K562 (cell line): ENCODE data around the gene DAPP1. TPM values are rescaled to one million over a fixed set of nuclear protein-coding genes. Genes with fewer than 3 reads are reported as not detected.

Source experiments
- ATAC-seq: fragments of 200-7000 bp; cut with Tn5 transposase; 3 replicates; pipeline ENCODE4 v1.9.1; 2020; ENCODE audit warnings: moderate library complexity
- BruUV-seq: library from RNA; stranded (reverse); fragments of 400-500 nt; replicated peaks from 2 replicates; lab custom pipeline; 2021; lab: Mats Ljungman, UMichigan
- CTCF ChIA-PET: fragments of 300-600 bp; formaldehyde crosslinking; extraction: SDS; loops from one replicate; lab custom pipeline; 2021; ENCODE audit warnings: low intra/inter-chr PET ratio; lab: Yijun Ruan, JAX
- POLR2A ChIA-PET: fragments of 300-600, 350-650 bp; sonication (Branson Sonifier 250); formaldehyde crosslinking; extraction: SDS; loops from one replicate; lab custom pipeline; 2021; ENCODE audit warnings: antibody characterized with exemption, inconsistent platforms; lab: Yijun Ruan, JAX
- DNase-seq, 4 experiments: peaks; one replicate each; pipeline versions ENCODE4 v3.0.0 to v3.0.0-alpha.2; 2011 to 2018; ENCODE audit warnings: low spot score in 3 of 4, mixed read lengths in 3 of 4; ENCODE audit errors: extremely low read depth in 1 of 4
- FAIRE-seq: peaks from 2 replicates; lab custom pipeline; 2011; peaks lifted over from hg19 to GRCh38; lab: Jason Lieb, UNC
- H2AFZ ChIP-seq: 2 replicates; pipeline ENCODE4 v1.6.0; 2011; ENCODE audit warnings: low read depth, low read length, control low read depth, inconsistent platforms
- H3K27ac ChIP-seq: fragments of 200-600 bp; 3 replicates; pipeline ENCODE4 v1.8.0; 2011; ENCODE audit warnings: low read depth, mild to moderate bottlenecking, control low read depth, inconsistent platforms, low read length, moderate library complexity, mixed read lengths; ENCODE audit errors: extremely low read depth
- H3K27me3 ChIP-seq, 2 experiments: fragments of 300-600 bp in 1 of 2; 2 replicates in 1 of 2; 3 replicates in 1 of 2; pipeline versions ENCODE4 v1.6.0 to v1.8.0; 2011; ENCODE audit warnings: inconsistent platforms in 2 of 2, low read length in 2 of 2, mild to moderate bottlenecking in 1 of 2, mixed read lengths in 1 of 2, moderate library complexity in 1 of 2; ENCODE audit not compliant: control insufficient read depth in 2 of 2, insufficient read depth in 2 of 2
- H3K36me3 ChIP-seq: fragments of 300-600 bp; 3 replicates; pipeline ENCODE4 v1.8.0; 2011; ENCODE audit warnings: mild to moderate bottlenecking, low read length, inconsistent platforms; ENCODE audit not compliant: control insufficient read depth, insufficient read depth
- H3K4me1 ChIP-seq, 2 experiments: fragments of 200-600 bp in 1 of 2; replicated peaks in 1 of 2; 2 replicates in 1 of 2; 3 replicates in 1 of 2; pipeline versions ENCODE4 v1.5.1 to v1.8.0; 2011; ENCODE audit warnings: inconsistent platforms in 2 of 2, low read length in 2 of 2, mild to moderate bottlenecking in 1 of 2, mixed read lengths in 1 of 2, moderate library complexity in 1 of 2; ENCODE audit not compliant: control insufficient read depth in 2 of 2, insufficient read depth in 2 of 2
- H3K4me2 ChIP-seq: 2 replicates; pipeline ENCODE4 v1.6.1; 2011; ENCODE audit warnings: low read length, control low read depth, inconsistent platforms, mixed read lengths; ENCODE audit not compliant: insufficient read depth
- H3K4me3 ChIP-seq: fragments of 200-600 bp; sonication (generic), shearing (Covaris generic); 2 replicates; pipeline ENCODE4 v1.5.1; 2016; ENCODE audit warnings: control low read depth, inconsistent platforms
- H3K79me2 ChIP-seq: fragments of 200-600 bp; 3 replicates; pipeline ENCODE4 v1.8.0; 2011; ENCODE audit warnings: low read length, inconsistent platforms; ENCODE audit not compliant: control insufficient read depth, insufficient read depth
- H3K9ac ChIP-seq, 2 experiments: 2 replicates each; pipeline versions ENCODE4 v1.6.0 to v1.6.1; 2011; ENCODE audit warnings: low read depth in 2 of 2, low read length in 2 of 2, control low read depth in 1 of 2, inconsistent platforms in 1 of 2, mild to moderate bottlenecking in 1 of 2, mixed read lengths in 1 of 2; ENCODE audit not compliant: insufficient read depth in 1 of 2
- H3K9me1 ChIP-seq: one replicate; pipeline ENCODE4 v1.6.0; 2011; ENCODE audit warnings: inconsistent platforms, mild to moderate bottlenecking, low read length, moderate library complexity; ENCODE audit not compliant: control insufficient read depth, insufficient read depth
- H3K9me3 ChIP-seq: replicated peaks from 2 replicates; pipeline ENCODE4 v1.5.1; 2011; ENCODE audit warnings: low read depth, low read length, inconsistent platforms; ENCODE audit not compliant: control insufficient read depth, insufficient read depth
- H4K20me1 ChIP-seq: replicated peaks from 2 replicates; pipeline ENCODE4 v1.6.1; 2011; ENCODE audit warnings: low read length, inconsistent platforms, mixed read lengths; ENCODE audit not compliant: control insufficient read depth, insufficient read depth
- ARHGAP35 ChIP-seq: fragments of 450-650 bp; IDR thresholded peaks from 2 replicates; pipeline ENCODE4 v1.6.1; 2018; ENCODE audit not compliant: partially characterized antibody
- CHD2 ChIP-seq: IDR thresholded peaks from 2 replicates; pipeline ENCODE4 v1.6.1; 2011; ENCODE audit warnings: low read depth, low read length
- DMBX1 ChIP-seq: fragments of 250-450 bp; sonication (Bioruptor Pico); IDR thresholded peaks from 2 replicates; pipeline ENCODE4 v1.8.0; 2022; ENCODE audit warnings: inconsistent platforms, mild to moderate bottlenecking, moderate library complexity, borderline replicate concordance
- MCM2 ChIP-seq: fragments of 450-650 bp; IDR thresholded peaks from 2 replicates; pipeline ENCODE4 v1.6.1; 2017; ENCODE audit warnings: low read depth, mild to moderate bottlenecking
- NCOA1 ChIP-seq: fragments of 450-650 bp; IDR thresholded peaks from 2 replicates; pipeline ENCODE4 v1.6.1; 2016; ENCODE audit warnings: low read depth
- NR4A1 ChIP-seq, 2 experiments: fragments of 250-450 bp in 1 of 2; fragments of 450-650 bp in 1 of 2; sonication (Bioruptor Pico) in 1 of 2; IDR thresholded peaks; 2 replicates each; pipeline versions ENCODE4 v1.4.0 to v1.6.1; 2016 to 2020; ENCODE audit warnings: mild to moderate bottlenecking in 2 of 2, missing compliant biosample characterization in 1 of 2, missing genetic modification characterization in 1 of 2, moderate library complexity in 1 of 2
- POLR2AphosphoS5 ChIP-seq: IDR thresholded peaks from 2 replicates; pipeline ENCODE4 v1.6.1; 2011; ENCODE audit warnings: mild to moderate bottlenecking, low read depth, low read length, moderate library complexity; ENCODE audit not compliant: control insufficient read depth, insufficient read depth
- RBBP5 ChIP-seq: fragments of 200-600 bp; sonication (generic); IDR thresholded peaks from 2 replicates; pipeline ENCODE4 v1.6.1; 2012; ENCODE audit warnings: borderline replicate concordance, mild to moderate bottlenecking, low read length, control low read depth, inconsistent platforms; ENCODE audit not compliant: insufficient read depth, poor library complexity, severe bottlenecking
- SMAD2 ChIP-seq: fragments of 150-350 bp; IDR thresholded peaks from 2 replicates; pipeline ENCODE4 v1.6.1; 2014; ENCODE audit warnings: low read depth, mild to moderate bottlenecking, low read length
- SREBF1 ChIP-seq: fragments of 150-350 bp; IDR thresholded peaks from 2 replicates; pipeline ENCODE4 v1.6.1; 2014; ENCODE audit warnings: antibody characterized with exemption, low read depth, low read length, borderline replicate concordance
- TCF7 ChIP-seq: sonication (generic); IDR thresholded peaks from 2 replicates; pipeline ENCODE4 v1.6.1; 2016; ENCODE audit warnings: antibody characterized with exemption, borderline replicate concordance
- whole genome bisulfite sequencing: fragments of 100-300 bp; shearing (Covaris generic); methylation state at CpG from one replicate; pipeline ENCODE4 v1.1.6; 2016; ENCODE audit warnings: low coverage, mixed read lengths; ENCODE audit not compliant: insufficient coverage; ENCODE audit errors: missing lambda C conversion rate; 5-methylcytosine and 5-hydroxymethylcytosine counted together
- in situ Hi-C: fragments of 300-500 bp; cut with MboI; formaldehyde crosslinking; loops from 4 replicates; pipeline ENCODE4 v1.15.0; 2018; ENCODE audit warnings: inconsistent platforms, mixed read lengths
- intact Hi-C: fragments of 100-400 bp; cut with micrococcal nuclease; formaldehyde crosslinking; loops from 2 replicates; pipeline ENCODE4 v1.14.2; 2022
- polyA plus RNA-seq, 8 experiments: library from polyadenylated mRNA; depleted of rRNA in 4 of 8; stranded (reverse) in 5 of 8; unstranded in 3 of 8; fragments of >200 nt; fragmentation: Nextera tagmentation in 2 of 8; fragmentation: Illumina TruSeq in 1 of 8; extraction: Ambion mirVana in 2 of 8; extraction: Trizol in 1 of 8; gene quantifications; 2 replicates each; pipeline versions ENCODE4 v1.2.1 to v1.2.3, GENCODE V29; 2011 to 2014; ENCODE audit warnings: inconsistent platforms in 1 of 8, missing spikeins in 1 of 8
- total RNA-seq, 7 experiments: library from RNA; depleted of rRNA in 6 of 7; stranded (reverse); fragments of >200 nt in 6 of 7; fragmentation: Illumina TruSeq in 2 of 7; extraction: Trizol in 2 of 7; gene quantifications; 2 replicates each; pipeline versions ENCODE4 v1.2.1 to v1.2.3, GENCODE V29; 2011 to 2021; ENCODE audit warnings: low replicate concordance in 1 of 7
- TF ChIP-seq, protein P1 (sequence below): fragments of 200-800 bp; sonication (Bioruptor generic); IDR thresholded peaks from 2 replicates; pipeline ENCODE4 v1.6.1; 2016; ENCODE audit warnings: missing genetic modification characterization, missing compliant biosample characterization
- TF ChIP-seq, protein P2 (sequence below): fragments of 450-650 bp; formaldehyde crosslinking; IDR thresholded peaks from 2 replicates; pipeline ENCODE4 v1.4.0; 2022; ENCODE audit warnings: missing genetic modification characterization
- TF ChIP-seq, protein P3 (sequence below): sonication (generic); formaldehyde crosslinking; IDR thresholded peaks from 2 replicates; pipeline ENCODE4 v1.8.0; 2023; ENCODE audit warnings: mild to moderate bottlenecking, missing genetic modification reagents

DAPP1 gene
- total and polyA plus RNA-seq, 9 of the 15 experiments (the other 6 are each of a cell fraction or from before 2014, with no cell fraction given): 1.9 to 7.2 (median 3.6) TPM

DNA sequence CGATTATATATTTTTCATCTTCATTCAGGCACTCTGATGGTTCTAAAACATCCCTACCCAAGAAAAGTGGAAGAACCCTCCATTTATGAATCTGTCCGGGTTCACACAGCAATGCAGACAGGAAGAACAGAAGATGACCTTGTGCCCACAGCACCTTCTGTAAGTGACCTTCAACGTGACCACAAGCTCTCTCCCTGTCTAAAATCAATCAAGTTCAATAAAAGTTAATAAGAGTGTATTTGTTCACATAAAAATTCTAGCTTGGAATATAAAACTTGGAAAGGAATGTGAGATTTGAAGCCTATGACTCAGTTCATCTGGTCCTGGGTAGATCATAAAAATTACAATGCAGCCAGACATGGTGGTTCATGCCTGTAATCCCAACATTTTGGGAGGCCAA, 36.6 kb downstream of the DAPP1 start:
- H3K4me3 ChIP-seq: no peak overlapping the region
- H4K20me1 ChIP-seq: no peaks in the 10 kb centered on the region
- no peaks in the 10 kb centered on the region for H3K9me1 ChIP-seq
- ATAC-seq (no peak), DNase-seq (no peak), FAIRE-seq (no peak)
- H3K4me1 ChIP-seq: peaks cover 0 to 12% of the 10 kb centered on the region in 2 experiments; a peak in 2 of 5 replicates
- H3K27ac ChIP-seq: no peak overlapping the region
- TF ChIP-seq SREBF1: no peak
- no peak for TF ChIP-seq TCF7
- TF ChIP-seq NCOA1: no peak
- TF ChIP-seq CHD2: no peak
- TF ChIP-seq NR4A1 (CRISPR knock-in tag; IDR thresholded peaks at IDR 0.05): no peak
- TF ChIP-seq NR4A1 (tag; IDR thresholded peaks at IDR 0.05): no peak
- TF ChIP-seq, protein P1, sequence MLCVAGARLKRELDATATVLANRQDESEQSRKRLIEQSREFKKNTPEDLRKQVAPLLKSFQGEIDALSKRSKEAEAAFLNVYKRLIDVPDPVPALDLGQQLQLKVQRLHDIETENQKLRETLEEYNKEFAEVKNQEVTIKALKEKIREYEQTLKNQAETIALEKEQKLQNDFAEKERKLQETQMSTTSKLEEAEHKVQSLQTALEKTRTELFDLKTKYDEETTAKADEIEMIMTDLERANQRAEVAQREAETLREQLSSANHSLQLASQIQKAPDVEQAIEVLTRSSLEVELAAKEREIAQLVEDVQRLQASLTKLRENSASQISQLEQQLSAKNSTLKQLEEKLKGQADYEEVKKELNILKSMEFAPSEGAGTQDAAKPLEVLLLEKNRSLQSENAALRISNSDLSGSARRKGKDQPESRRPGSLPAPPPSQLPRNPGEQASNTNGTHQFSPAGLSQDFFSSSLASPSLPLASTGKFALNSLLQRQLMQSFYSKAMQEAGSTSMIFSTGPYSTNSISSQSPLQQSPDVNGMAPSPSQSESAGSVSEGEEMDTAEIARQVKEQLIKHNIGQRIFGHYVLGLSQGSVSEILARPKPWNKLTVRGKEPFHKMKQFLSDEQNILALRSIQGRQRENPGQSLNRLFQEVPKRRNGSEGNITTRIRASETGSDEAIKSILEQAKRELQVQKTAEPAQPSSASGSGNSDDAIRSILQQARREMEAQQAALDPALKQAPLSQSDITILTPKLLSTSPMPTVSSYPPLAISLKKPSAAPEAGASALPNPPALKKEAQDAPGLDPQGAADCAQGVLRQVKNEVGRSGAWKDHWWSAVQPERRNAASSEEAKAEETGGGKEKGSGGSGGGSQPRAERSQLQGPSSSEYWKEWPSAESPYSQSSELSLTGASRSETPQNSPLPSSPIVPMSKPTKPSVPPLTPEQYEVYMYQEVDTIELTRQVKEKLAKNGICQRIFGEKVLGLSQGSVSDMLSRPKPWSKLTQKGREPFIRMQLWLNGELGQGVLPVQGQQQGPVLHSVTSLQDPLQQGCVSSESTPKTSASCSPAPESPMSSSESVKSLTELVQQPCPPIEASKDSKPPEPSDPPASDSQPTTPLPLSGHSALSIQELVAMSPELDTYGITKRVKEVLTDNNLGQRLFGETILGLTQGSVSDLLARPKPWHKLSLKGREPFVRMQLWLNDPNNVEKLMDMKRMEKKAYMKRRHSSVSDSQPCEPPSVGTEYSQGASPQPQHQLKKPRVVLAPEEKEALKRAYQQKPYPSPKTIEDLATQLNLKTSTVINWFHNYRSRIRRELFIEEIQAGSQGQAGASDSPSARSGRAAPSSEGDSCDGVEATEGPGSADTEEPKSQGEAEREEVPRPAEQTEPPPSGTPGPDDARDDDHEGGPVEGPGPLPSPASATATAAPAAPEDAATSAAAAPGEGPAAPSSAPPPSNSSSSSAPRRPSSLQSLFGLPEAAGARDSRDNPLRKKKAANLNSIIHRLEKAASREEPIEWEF (CRISPR knock-in tag): no peak
- TF ChIP-seq SMAD2: no peak
- no peak for TF ChIP-seq ARHGAP35
- no peak for TF ChIP-seq DMBX1
- no peak for TF ChIP-seq RBBP5
- no peak for TF ChIP-seq MCM2
- TF ChIP-seq, protein P2, sequence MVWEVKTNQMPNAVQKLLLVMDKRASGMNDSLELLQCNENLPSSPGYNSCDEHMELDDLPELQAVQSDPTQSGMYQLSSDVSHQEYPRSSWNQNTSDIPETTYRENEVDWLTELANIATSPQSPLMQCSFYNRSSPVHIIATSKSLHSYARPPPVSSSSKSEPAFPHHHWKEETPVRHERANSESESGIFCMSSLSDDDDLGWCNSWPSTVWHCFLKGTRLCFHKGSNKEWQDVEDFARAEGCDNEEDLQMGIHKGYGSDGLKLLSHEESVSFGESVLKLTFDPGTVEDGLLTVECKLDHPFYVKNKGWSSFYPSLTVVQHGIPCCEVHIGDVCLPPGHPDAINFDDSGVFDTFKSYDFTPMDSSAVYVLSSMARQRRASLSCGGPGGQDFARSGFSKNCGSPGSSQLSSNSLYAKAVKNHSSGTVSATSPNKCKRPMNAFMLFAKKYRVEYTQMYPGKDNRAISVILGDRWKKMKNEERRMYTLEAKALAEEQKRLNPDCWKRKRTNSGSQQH (CRISPR knock-in tag): no peak
- TF ChIP-seq, protein P3, sequence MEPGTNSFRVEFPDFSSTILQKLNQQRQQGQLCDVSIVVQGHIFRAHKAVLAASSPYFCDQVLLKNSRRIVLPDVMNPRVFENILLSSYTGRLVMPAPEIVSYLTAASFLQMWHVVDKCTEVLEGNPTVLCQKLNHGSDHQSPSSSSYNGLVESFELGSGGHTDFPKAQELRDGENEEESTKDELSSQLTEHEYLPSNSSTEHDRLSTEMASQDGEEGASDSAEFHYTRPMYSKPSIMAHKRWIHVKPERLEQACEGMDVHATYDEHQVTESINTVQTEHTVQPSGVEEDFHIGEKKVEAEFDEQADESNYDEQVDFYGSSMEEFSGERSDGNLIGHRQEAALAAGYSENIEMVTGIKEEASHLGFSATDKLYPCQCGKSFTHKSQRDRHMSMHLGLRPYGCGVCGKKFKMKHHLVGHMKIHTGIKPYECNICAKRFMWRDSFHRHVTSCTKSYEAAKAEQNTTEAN (CRISPR knock-in tag): no peak
- no peak for TF ChIP-seq POLR2AphosphoS5
- no peaks in the 10 kb centered on the region for H3K9me3 ChIP-seq
- POLR2A ChIA-PET: interaction anchor here (0.6 to 1.8 kb wide), 4 partner anchors 8 to 16 kb away, joined by 3 to 4 read pairs (median 3); no protein-coding TSS in a partner anchor
- no peak overlapping the region for H3K4me2 ChIP-seq
- intact Hi-C loops (no loop called here), in situ Hi-C loops (no loop called here)
- H3K79me2 ChIP-seq: no peaks in the 10 kb centered on the region
- H2AFZ ChIP-seq: no peak overlapping the region
- CTCF ChIA-PET: interaction anchor here (0.9 kb wide), 1 partner anchor 9 kb away, joined by 3 read pairs; no protein-coding TSS in a partner anchor
- H3K27me3 ChIP-seq: no peaks in the 10 kb centered on the region
- 33% methylated on average over 3 of the region's 3 CpGs for WGBS
- H3K9ac ChIP-seq: no peak overlapping the region
- H3K36me3 ChIP-seq: no peaks in the 10 kb centered on the region; the same call in 2 of the 3 replicates
- BruUV-seq: no TSS peak
